ENCODE measurements around the gene ATIC.
"Not testable (repeated sequence)": the region's sequence is repeated elsewhere in the genome, so short reads cannot be mapped to it uniquely, and the experiment has no call there.

The ATIC gene

DNA sequence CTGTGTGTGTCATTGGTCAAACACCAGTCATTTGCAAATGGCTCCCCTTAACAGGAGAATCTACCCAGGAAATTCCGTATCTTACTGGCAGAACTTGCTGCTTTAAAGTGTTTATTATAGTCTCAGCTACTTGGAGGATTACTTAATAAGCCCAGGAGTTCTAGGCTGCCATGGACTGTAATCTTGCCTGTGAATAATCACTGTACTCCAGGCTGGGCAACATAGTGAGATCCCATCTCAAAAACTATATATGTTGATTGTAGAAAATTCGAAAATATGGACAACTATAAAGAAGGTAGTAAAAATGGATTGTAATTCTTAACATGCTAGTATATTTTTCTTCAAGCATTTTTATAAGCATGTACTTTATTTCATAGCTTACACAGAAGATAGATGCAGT lies 4.5 kb downstream of the ATIC start:
- no peak for DNase-seq

DNA sequence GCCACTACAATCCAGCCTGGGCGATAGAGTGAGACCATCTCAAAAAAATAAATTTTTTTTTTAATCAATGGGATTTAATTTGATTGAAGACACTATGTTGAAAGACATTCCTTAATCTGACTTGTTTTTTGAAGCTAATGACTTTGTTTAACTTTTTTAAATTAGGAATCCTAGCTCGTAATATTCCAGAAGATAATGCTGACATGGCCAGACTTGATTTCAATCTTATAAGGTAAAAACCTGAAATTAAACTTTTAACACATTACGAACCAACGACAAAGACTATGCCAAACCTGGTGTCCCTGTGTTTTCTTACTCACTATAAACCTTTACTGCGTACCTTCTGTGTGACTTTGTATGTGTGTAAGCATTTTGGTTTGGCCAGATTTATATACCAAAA lies 7.6 kb downstream of the ATIC start:
- no peak for DNase-seq

DNA sequence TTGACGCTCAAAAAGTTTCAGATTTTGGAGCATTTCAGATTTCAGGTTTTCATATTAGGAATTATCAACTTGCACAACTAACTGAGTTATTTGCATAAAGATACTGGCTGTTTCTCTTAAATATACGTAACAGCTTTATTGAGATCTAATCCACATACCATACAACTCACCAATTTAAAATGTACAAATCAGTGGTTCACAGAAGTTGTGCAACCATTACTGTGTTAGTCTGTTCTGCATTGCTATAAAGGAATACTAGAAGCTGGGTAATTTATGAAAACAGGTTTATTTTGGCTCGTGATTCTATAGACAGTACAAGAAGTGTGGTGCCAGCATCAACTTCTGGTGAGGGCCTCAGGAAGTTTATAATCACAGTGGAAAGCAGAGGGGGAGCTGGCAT lies 8.2 kb downstream of the ATIC start:
- no peak for DNase-seq

DNA sequence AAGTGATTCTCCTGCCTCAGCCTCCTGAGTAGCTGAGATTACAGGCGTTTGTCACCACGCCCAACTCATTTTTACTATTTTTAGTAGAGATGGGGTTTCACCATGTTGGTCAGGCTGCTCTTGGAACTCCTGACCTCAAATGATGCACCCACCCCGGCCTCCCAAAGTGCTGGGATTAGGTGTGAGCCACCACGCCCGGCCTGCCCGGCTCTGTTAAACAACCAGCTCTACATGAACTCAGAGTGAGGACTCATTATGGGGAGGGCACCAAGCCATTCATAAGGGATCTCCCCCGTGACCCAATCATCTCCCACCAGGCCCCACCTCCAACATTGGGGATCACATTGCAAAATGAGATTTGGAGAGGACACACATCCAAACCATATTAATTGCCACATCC lies 8.8 kb downstream of the ATIC start:
- DNase-seq = no peak

DNA sequence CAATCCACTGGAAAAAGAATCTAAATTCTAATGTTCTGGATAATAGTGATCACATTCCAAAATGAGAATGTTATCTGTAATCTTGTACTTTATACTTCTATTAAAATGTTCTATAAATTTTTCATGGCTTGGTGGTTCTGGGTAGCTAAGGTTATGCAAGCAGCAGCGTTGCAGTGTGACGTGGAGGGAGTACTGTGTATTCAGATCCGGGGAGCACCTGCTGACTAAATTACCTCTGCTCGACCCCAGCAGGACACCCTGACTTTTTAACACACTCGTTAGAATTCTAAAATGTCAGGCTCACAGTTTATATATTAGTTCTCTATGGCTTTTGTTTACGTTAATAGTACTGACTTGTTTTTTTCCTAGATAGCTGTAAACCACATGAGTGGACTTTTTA lies 13.0 kb downstream of the ATIC start:
- DNase-seq = no peak

DNA sequence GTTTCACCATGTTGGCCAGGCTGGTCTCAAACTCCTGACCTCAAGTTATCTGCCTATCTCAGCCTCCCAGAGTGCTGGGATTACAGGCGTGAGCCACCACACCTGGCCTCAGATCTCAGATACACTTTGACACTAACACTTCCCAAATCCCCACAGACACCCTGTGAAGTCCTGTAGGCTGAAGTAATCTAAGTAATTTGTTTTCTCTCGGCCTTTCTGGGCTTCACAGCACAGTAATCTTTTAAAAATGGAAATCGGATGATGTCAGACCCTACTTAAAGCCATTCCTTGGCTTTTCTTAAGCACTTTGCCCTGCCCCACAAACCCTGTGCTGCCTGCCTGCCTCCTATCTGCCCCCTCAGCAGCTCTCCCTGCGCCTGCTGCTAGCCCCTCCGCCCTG lies 16.2 kb downstream of the ATIC start:
- no peak for DNase-seq

DNA sequence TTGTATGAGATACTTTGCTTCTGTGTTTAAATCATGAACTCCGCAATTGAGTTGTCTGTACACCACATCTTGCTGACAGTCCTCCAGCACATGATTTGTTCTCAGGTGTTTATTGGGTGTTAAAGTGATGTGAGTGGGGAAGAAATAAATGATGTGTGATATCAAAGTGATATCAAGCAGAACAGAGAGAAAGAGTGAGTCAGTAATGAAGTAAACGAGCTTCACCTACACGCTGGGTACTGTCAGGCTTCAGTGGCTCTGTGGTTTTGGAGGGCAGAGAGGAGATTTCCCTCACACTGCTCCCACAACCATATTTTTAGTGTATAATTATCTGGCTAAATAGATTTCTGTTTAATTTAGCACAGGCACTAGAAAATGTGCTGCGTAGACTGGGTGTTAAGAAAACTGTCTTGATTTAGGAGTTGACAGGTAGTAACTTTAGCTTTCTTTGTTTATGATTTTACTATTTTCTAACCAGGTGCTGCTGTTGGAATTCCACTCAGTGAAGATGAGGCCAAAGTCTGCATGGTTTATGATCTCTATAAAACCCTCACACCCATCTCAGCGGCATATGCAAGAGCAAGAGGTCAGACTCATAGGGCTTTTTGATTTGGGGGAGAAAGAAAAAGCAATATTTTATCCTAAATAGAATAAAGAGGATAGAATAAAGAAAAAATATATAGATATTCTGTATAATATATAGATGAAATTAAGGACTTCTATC lies 21.2 kb downstream of the ATIC start:
- DNase-seq = no peak

DNA sequence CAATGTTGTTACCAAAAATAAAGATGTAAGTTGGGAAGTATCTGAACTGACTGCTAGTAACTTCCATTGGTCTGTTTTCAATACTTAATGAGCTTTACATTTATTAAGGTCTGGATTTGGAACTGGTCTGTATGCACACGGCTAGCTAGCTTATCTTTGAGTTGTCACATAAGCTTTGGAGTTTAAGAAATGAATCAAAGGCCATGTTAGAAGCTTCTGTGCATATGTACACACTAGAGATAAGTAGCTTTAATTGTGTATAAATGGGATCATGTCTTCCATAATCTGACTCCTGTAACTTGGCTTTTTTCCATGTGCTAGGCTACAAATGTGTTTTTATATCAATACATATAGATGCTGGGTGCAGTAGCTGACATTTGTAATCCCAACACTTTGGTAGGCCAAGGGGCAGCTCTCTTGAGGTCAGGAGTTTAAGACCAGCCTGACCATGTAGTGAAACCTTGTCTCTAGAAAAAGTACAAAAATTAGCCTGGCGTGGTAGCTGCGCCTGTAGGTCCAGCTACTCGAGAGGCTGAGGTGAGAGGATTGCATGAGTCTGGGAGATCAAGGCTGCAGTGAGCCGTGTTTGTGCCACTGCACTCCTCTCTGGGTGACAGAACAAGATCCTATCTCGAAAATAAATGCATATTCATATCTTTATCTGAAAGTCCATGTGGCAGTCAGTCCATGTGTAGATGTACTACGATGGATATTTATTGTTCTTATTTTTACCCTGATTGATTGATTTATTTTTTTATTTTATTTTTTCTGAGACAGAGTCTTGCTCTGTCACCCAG lies 27.2 kb downstream of the ATIC start:
- DNase-seq = no peak

DNA sequence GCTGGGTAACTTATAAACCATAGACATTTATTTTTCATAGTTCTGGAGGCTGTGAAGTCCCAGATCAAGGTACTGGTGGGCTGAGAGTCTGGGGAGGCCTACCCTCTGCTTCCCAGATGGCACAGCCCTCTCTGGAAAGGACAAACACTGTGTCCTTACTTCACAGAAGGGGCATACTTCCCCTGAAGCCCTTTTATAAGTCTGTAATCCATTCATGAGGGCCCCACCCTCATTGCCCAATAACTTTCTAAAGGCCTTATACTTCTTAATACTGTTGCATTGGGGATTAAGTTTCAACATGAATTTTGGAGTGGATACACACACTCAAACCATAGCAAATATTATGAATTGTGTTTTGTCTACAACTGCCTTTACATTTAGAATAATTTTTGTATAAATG lies 36.0 kb downstream of the ATIC start:
- DNase-seq = no peak

DNA sequence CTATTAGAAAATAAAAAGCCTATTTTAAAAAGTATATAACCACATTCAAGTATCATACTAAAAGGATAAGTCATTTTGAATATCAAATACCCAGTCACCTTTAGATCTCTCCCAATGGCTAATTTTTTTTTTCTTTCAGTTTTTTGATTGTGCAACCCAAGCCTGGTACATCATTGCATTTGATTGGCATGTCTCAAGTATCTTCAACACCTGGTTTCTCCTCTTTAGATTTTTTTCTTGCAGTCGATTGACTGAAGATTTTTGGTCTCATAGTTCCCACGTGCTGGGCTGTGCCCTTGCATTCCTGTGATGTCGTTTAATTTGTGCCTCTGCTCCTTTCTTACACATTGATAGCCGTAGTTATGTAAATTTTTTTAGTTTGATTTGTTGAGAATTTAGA lies 40.7 kb downstream of the ATIC start:
- no peak for DNase-seq

DNA sequence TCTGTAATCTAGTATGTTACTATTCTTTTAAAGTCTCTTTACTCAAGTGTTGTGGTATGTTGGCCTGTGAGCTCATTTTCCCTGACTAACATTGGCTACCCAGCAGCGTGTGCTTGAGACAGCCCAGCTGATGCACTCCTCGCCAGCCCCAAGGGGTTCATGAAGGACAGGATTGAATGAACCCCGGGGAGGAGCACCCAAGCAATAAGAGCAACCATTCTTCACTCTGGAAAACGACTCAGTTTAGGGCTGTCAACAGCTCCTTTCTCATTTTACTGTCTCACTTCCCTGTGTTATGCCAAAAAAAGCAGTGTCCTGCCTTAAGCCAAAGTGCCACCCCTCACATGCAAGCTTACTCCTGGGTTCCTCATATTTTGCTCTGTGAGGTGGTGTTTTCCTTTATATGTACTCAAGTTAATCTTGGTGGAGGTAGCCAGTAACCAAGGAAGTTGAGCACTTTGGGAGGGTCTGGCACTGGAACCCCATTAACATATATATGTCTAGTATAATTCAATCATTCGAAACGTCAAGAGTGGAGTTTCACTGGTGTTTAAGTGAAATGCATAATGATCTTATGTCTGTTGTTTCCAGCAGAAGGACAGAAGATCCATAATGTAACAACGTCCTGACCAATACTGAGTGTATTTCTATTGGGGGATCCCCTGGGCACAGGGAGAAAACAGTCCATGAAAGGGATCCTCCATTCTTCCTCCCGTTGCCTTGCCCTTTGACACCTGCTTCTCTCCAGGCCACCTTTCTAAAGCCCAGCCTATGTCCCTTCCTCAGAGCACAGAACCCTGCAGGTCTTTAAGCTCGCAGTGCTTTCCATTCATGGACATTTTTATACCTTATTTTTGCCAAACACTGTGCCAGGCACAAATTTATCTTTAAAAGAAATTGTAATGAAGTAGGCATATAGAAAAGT lies 43.2 kb downstream of the ATIC start:
- DNase-seq = no peak

DNA sequence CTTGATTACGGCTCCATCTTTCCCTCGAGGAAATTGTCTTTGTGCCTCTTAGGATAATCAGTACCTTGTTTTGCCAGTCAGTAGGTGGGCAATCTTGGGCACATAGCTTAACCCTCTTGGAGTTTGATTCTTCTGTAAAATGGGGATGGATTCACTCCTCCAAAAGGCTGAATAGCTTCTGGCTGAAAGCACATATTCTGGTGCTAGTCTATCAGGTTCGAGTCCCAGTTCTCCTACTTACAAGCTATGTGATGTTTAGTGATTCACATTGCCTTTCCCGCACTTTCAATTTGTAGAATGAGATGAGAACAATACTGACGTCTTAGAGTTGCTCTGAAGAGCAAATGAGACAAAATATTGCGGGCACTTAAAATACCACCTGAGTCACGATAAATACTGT lies 43.9 kb downstream of the ATIC start:
- no peak for DNase-seq

DNA sequence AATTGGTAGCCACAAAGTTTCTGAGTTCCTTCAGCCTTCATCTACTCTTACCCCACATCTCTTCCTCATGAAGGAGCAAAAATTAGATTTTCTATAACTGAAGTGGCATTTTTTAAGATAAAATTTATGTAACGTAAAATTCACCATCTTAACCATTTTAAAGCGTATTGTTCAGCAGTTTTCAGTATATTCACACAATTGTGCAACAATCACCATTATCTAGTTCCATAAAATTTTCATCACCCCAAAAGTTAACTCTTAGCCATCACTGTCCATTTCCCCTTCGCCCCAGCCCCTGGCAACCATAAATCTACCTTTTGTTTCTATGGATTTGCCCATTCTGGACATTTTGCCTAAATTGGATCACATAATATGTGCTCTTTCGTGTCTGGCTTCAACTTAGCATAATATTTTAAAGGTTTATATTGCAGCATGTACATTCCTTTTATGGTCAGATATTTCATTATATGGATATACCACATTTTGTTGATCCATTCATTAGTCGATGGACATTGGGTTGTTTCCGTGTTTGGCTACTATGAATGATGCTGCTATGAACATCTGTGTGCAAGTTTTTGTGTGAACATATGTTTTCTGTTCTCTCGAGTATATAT lies 44.6 kb downstream of the ATIC start:
- DNase-seq = no peak

DNA sequence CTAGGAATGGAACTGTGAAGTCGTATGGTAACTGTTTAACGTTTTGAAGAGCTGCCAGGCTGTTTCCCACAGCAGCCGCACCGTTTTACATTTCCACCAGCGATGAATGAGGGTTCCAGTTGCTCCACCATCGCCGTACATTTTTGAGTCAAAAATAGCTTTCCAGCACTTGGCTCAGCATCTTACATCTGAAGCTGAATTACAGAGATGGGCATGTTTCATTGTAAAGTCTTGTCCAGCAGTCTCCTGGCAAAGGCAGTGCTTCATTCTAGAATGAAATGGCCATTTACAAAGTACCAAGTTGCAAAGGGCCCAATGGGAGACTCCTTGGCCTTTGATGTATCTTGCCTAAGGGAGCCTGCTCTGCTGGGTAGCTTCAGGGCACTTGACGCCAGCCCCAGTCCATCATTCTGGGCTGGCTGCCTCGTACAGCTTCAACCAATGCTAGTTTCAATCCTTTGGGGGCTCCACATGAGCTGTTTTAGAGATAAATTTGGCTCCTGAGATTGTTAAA lies 45.1 kb downstream of the ATIC start:
- no peak for DNase-seq

DNA sequence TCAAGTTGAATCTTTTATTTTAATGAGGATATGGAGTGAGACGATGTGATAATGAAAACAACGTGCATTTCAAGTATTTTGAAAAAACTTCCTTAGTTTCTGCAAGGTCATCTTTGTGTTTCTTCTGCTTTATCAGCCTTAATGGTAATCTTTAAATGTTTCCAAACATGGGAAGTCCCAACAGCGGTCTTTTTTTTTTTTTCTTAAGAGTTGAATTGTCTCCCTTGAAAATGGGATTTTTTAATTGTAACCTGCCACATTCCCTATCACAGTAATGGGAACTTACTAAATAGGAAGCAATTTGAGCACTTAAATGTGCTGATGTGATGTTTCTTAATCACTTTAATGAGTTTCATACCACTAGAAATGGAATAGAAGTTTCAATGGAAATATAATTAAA lies 45.8 kb downstream of the ATIC start:
- no peak for DNase-seq

DNA sequence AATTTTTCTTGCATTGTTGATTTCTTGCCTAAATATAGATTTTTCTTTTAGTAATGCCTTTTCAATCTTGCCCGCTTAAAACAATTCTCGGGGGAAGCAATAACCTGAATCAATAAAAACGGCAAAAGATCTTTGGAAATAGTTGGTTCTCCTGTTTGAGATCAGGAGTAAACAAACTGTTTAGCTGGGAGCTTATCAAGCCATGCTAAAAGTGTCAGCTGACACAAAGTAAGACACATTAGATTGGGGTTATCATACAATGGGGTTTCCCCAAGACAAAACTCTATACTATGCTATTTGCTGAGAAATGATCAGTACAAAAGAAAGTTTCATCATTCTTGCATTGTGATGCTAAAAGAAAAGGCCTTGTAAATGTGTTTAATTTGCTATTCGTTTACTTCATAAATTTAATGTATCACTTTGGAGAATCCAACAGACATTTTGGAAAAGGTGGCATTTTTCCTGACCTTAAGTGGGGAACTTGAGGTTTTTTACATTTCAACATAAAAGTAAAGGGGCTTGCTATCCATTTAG lies 46.5 kb downstream of the ATIC start:
- DNase-seq = no peak

DNA sequence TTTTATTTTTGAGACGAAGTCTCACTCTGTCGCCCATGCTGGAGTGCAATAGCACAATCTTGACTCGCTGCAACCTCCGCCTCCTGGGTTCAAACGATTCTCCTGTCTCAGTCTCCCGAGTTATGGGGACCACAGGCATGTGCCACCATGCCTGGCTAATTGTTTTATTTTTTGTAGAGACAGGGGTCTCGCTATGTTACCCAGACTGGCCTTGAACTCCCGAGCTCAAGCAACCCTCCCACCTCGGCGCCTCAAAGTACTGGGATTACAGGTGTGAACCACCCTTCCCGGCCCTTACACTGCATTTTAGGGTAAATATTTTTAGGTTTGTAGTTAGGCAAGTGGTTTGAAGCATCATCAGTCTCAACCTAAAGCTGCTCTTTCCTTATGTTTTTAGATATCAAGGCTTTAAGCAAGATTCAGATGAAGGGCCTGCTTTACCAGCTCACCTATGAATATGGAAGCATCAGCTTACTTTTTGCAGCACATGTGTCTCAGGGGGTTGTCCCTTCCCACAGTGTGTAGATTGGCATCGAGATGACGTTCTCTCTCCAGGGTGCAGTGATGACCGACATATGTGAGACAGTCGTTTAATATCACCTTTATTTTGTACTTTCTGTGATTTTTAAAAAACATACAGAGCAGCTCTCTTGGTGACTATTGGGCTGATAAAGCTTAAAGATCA lies 47.2 kb downstream of the ATIC start:
- DNase-seq = no peak

DNA sequence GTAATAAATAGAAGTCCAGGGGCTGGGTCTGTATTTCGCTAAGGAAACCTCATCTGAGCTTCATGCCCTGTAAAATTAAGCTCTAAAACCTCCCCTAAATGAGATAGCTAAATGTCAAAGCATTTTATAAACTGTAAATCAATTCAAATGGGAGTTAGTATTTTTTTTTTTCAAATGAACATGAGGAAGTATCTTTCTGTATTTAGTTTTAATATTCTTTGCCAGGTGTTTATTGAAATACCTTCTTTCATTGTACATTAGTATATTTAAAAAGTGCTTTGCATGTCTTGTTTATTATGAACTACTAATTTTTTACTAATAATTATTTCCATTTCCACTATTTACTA lies 47.7 kb downstream of the ATIC start:
- no peak for DNase-seq

DNA sequence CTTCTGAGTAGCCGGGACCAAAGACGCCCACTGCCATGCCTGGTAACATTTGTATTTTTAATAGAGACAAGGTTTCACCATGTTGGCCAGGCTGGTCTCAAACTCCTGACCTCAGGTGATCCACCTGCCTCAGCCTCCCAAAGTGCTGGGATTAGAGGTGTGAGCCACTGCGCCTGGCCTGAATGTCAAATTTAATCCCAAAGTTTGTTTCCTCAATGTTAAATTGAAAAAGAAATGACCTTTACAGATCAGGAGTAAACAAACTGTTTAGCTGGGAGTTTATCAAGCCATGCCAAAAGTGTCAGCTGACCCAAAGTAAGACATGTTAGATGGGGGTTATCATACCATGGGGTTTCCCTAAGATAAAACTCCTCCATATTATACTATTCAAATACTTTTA lies 48.2 kb downstream of the ATIC start:
- DNase-seq = not testable (repeated sequence)

DNA sequence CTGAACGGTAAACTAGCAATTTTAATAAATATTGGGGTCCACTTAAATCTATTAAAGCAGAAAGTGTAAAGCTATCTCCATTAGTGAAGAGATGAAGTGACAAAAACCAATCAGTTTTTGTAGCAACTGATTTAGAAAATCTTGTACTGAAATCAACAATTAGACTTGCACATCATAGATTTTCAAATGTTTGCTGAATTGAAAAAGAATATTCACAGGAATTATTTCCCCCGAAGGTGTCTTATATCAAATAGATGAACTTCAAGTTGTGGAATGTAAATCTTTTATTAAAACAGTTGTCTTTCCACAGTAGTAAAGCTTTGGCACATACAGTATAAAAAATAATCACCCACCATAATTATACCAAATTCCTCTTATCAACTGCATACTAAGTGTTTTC lies 48.7 kb downstream of the ATIC start:
- DNase-seq = no peak

DNA sequence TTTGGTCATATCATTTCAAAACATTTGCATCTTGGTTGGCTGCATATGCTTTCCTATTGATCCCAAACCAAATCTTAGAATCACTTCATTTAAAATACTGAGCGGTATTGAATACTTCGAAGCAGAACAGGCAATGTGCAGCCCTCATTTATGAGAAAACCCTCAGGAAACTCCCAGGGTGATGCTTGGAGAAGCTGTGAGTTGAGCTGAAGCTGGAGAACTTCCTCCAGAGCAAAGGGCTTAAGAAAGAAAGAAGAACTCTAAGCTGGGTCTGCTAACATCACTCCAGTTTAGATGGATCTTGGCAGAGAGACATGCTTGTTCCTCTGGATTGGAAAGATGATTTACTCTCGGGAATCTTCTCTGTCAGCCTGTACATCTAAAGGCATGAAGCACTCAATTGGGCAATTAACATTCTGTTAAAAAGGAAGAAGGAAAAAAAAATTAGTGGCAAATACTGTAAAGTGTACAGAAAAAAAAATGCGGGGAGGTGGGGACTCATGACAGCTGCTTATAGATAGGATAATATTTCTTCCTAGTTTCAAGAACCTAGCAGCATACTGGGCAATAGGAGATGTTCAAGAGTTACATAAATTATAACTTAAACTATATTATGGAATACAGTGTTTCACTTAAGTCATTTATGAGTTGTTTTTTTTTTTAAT lies 49.5 kb downstream of the ATIC start:
- no peak for DNase-seq
